Stimulated activated CD4-positive, alpha-beta T cell treated with anti-CD3 and anti-CD28 coated beads, Interleukin-4, amount 100 ng/mL, for 48 hours (primary cell): Measurements from ENCODE around the gene APEX1.
"Not testable (repeated sequence)": the region's sequence is repeated elsewhere in the genome, so short reads cannot be mapped to it uniquely, and the experiment has no call there.

Experiments used
- DNase-seq, 2 donors: peaks; one replicate each; pipeline ENCODE4 v3.0.0-alpha.2; 2020; ENCODE audit warnings: low read depth in 2 of 2

The APEX1 gene

DNA sequence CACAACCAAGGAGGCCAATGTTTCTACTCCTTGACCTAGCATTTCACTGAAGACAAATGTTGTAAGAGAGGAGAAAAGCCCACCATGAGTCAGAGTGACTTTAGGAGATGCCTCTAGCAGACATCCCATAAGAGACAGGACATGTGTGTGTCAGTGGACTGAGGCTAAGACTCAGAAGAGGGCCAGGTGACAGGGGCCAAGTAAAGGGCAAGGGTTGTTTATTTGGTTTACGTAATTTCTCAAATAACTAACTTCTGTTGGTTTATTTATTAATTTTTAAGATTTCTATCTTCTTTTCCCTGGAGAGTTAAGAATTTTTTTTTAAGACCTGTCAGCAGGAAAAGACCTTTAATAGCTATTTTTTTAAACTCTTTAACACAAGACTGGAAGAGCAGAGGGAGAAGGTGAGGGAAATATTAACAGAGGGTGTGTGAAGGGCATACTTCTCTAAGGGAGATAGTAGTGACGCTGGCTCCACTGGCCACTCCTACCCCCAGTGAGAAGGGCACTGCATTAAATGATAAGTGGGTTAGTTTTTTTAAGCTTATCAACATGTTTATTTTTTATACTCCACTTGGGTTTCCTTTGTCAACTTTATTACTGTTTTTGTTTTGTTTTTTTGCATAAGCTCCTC is 17.6 kb downstream of the APEX1 start:
- no peak for DNase-seq

GRCh38 chr14:20476776-20477175 is 21.8 kb downstream of the APEX1 start:
- DNase-seq: no peak

DNA sequence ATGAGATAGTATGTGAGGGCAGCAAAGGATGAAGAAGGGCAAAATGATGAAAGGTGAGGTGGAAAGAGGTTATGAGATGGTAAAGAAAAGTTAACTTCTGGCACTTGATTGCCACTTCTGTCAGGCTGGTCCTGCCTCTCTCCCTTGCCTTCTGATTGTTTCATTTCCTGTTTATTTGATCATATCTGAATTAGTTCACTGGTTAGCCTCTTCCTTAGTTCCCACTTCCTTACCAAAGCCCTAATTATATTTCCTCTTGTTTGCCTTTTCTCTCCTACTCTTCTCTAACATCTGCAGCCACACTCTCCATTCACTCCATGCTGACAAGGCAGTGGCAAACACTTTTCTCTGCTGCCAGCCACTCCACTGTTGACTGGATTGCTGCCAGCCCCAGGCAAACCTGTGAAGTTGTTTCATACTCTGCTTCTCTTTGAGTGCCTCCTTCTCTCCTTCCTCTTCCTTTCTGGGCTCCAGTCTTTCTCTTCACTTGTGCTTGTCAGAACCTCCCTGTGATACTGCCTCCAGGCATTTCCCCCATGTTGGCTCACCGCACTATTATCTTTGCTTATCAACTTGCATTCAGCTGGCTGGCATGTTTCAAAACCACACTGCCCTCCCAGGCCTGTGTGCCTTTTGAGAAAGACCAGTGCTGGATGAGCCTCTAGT is 22.3 kb downstream of the APEX1 start:
- DNase-seq: no peak

DNA sequence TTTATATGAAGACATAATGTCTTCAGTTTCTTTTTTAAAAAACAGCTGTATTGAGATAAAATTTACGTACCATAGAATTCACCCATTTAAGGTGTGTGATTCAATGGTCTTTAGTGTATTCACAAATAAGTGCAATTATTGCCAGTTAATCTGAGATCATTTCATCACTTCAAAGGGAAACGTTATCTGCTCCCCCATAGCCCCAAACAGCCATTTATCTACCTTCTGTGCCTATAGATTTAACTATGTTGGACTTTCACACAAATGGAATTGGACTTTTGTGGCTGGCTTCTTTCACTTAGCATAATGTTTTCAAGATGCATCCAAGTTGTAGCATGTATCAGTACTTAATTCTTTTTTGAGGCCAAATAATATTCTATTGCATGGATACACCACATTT is 23.9 kb downstream of the APEX1 start:
- no peak for DNase-seq

- no peak for DNase-seq
Observed at GRCh38 chr14:20482382-20482781, 27.4 kb downstream of the APEX1 start.

- no peak for DNase-seq
Observed at GRCh38 chr14:20485900-20486299, 30.9 kb downstream of the APEX1 start.

GRCh38 chr14:20486684-20487395 is 31.8 kb downstream of the APEX1 start:
- no peak for DNase-seq

- no peak for DNase-seq
Observed at GRCh38 chr14:20487396-20487725, 32.3 kb downstream of the APEX1 start.

DNA sequence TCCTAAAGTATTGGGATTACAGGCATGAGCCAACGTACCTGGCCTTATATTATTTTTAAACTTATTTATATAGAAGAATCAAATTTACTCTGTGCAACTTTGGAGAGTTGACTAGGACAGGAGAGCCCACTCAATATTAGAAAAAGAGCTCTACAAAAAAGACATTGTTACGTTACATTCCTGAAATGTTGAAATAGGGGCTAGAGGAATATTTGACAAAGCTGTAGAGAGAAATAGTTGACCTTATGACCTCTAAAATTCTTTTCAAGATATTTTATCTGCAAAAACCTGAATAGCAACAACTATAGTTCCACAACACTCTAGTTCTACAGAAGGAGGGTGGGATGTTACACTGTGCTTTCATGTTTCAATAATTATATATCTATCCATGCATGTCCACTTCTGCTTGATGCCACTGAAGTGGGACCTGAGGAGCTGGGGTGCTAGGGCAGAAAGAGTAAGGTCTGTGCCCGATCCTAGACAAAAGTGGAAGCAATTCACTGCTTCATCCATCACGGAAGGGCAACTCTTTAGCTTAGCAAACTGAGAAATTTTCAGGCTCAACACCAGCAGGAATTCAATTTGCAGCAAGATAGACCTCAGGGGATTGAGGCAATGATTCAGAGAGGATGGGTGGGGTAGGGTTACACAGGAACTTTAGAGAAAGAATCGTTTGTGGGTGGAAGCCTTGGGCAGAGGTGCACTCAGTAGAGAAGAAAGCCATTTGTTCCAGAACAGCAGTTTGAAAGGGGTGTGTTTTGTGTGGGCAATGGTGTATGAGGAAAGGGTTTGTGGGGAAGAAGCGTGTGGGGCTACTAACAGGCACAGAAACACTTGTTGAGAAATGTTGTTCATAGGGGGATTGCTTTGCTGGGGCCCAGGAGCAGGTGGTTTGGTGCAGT is 34.3 kb downstream of the APEX1 start:
- no peak for DNase-seq

- no peak for DNase-seq
Observed at GRCh38 chr14:20490563-20490962, 35.5 kb downstream of the APEX1 start.

DNA sequence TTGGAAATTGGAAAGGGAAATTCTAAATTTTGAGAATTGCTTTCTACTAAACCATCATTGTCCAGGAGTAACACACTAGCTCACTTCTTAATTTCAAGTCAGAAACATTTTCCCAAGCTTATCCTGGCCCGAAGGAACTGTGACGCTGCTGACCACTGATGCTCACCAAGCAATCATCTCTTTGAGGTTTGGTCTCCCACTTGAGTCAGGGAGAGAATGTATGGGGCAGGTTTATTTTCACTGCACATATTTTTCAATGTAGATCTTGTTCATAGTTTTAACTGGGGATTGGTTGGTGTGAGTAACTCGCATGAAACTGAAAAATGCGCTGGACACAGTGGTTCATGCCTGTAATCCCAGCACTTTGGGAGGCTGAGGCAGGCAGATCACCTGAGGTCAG is 37.5 kb downstream of the APEX1 start:
- DNase-seq: no peak

DNA sequence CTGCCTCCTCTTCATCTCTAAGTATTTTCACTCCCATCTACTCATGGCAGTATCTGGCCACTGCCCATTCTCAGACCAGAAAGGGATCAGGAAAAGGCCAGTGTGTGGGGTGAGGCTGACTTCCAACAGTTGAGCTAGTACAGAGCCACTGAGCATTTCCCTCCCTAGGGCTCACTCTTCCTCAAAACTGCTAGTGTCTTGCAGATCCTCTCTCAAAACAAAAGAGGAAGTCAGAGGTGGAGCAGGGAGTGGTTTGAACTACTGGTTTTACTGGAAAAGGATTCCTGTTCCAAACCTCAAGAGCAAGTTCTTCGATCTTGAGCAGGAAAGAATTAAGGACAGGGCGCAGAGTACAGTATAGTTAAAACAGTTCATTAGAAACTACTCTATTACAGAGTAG is 38.6 kb downstream of the APEX1 start:
- no peak for DNase-seq

GRCh38 chr14:20494935-20495766 is 40.1 kb downstream of the APEX1 start:
- no peak for DNase-seq

- no peak for DNase-seq
Observed at GRCh38 chr14:20498622-20499021, 43.6 kb downstream of the APEX1 start.

DNA sequence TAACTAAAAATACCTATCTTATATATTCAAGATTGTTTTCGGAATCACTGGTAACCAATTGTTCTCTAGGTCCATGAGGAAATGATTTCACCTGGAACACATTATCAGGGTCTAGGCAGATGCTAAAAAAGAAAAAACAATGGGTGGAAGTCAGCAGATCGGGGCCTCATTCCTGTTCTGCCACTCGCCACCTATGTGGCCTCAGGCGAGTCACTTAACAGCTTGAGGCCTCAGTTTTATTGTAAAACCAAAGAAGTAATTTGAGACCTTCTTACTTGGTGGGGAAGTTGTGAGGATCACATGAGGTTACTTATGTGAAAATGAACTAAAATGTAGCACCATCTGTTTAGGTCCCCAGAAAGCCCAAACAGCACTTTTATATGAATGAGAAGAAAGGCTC is 44.1 kb downstream of the APEX1 start:
- DNase-seq: no peak

- DNase-seq: no peak
Observed at GRCh38 chr14:20499881-20500280, 44.9 kb downstream of the APEX1 start.

- DNase-seq: no peak
Observed at GRCh38 chr14:20501346-20501745, 46.3 kb downstream of the APEX1 start.

GRCh38 chr14:20503898-20504297 is 48.9 kb downstream of the APEX1 start:
- DNase-seq: no peak

- not testable (repeated sequence) for DNase-seq
Observed at GRCh38 chr14:20506276-20506675, 51.2 kb downstream of the APEX1 start.

DNA sequence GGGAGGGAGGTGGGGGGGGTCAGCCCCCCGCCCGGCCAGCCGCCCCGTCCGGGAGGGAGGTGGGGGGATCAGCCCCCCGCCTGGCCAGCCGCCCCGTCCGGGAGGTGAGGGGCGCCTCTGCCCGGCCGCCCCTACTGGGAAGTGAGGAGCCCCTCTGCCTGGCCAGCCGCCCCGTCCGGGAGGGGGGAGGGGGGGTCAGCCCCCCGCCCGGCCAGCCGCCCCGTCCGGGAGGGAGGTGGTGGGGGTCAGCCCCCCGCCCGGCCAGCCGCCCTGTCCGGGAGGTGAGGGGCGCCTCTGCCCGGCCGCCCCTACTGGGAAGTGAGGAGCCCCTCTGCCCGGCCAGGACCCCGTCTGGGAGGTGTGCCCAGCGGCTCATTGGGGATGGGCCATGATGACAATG is 51.7 kb downstream of the APEX1 start:
- DNase-seq: not testable (repeated sequence)
